GM13977 (cell line): ENCODE results near the gene TPX2.

Source experiments
- DNase-seq: peaks from one replicate; pipeline ENCODE4 v3.0.0; 2012; ENCODE audit warnings: low spot score
- in situ Hi-C: fragments of 300-500 bp; cut with MboI; formaldehyde crosslinking; loops from one replicate; pipeline ENCODE4 v1.12.0; 2022; ENCODE audit warnings: low sequenced_read_pairs, low pct_unique_long_range_greater_than_20kb, mixed read lengths, inconsistent platforms; ENCODE audit not compliant: unreplicated experiment
- TF ChIP-seq, protein P1 (sequence below): IDR thresholded peaks from 2 replicates; pipeline ENCODE4 v1.5.1; 2012; ENCODE audit warnings: mild to moderate bottlenecking, control low read depth; ENCODE audit not compliant: insufficient read depth; ENCODE audit errors: extremely low read depth, missing control alignments

TPX2 gene

GRCh38 chr20:31816221-31816620 lies 77.1 kb downstream of the TPX2 start:
- in situ Hi-C loops = no loop called here
- TF ChIP-seq, protein P1, sequence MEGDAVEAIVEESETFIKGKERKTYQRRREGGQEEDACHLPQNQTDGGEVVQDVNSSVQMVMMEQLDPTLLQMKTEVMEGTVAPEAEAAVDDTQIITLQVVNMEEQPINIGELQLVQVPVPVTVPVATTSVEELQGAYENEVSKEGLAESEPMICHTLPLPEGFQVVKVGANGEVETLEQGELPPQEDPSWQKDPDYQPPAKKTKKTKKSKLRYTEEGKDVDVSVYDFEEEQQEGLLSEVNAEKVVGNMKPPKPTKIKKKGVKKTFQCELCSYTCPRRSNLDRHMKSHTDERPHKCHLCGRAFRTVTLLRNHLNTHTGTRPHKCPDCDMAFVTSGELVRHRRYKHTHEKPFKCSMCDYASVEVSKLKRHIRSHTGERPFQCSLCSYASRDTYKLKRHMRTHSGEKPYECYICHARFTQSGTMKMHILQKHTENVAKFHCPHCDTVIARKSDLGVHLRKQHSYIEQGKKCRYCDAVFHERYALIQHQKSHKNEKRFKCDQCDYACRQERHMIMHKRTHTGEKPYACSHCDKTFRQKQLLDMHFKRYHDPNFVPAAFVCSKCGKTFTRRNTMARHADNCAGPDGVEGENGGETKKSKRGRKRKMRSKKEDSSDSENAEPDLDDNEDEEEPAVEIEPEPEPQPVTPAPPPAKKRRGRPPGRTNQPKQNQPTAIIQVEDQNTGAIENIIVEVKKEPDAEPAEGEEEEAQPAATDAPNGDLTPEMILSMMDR = no peak
- no peak for DNase-seq

GRCh38 chr20:31817461-31817860 lies 78.4 kb downstream of the TPX2 start:
- in situ Hi-C loops = no loop called here
- TF ChIP-seq, protein P1 = no peak
- no peak for DNase-seq

GRCh38 chr20:31818376-31818908 lies 79.4 kb downstream of the TPX2 start:
- in situ Hi-C loops = no loop called here
- TF ChIP-seq, protein P1 = no peak
- no peak for DNase-seq

DNA sequence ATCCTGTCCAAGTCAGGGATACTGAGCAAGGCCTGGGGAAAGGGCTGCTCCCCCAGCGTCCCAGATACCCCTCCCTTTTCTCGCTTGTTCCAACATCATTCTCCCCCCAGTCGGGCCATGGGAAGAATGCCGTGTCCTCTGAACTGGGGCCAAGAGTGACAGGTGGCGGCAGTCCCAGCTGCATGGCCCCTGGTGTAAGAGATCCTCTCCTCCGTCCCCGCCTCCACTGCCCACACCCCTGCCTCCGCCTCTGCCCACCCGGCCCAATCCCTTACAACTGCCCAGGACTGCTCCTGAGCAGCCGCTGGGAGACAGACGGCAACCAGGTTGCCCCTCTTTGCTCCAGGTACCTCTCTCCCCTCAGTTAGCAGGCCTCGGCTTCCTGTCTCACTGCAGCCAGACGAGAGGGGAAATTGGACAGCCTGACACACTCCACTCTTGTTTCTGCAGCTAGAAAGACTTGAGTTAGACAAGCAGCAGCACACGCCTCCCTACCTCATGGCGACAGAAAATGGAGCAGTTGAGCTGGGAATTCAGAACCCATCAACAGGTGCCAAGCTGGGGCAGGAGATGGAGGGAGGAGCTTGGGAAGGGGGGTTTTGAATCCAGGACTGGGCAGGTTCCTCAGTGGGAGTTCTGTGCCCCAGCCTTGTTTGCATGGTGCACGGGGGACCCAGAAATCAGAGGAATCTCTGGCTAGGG lies 80.1 kb downstream of the TPX2 start, which contains the start of gene MYLK2:
Gene MYLK2 (plus strand): TSS at position 274 of the 702 bp plus-strand sequence. CDS start 225 bp downstream, at position 499.
- DNase-seq = no peak
- in situ Hi-C loops = no loop called here
- TF ChIP-seq, protein P1 = no peak

- DNase-seq = no peak
- in situ Hi-C loops = no loop called here
- TF ChIP-seq, protein P1 = no peak
Observed at GRCh38 chr20:31820228-31820627, 81.1 kb downstream of the TPX2 start.

- DNase-seq = no peak
- in situ Hi-C loops = no loop called here
- TF ChIP-seq, protein P1 = no peak
Observed at GRCh38 chr20:31821427-31821826, 82.3 kb downstream of the TPX2 start.
